Measurements from ENCODE around the gene BCL11B.

Gene BCL11B

DNA sequence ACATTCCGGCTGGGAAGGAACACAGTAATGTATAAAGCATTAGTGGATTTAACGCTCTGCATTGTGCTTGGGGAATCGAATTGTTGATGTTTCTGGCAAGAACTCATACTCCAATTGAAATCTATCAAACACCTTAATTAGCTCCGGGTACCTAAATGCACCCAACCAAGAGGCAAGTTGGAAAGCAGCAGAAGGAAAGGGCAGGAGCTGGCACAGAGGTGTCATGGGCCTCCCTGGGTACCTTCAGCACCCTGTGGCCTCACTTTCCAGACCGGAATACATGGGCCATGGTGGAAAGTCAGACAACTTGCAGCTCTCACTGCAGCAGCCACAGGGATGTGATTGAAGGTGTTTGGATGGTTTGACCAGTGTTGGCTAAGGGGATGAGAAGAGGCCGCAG lies 6.8 kb upstream of the BCL11B start:
- no peak for DNase-seq
- Mint-ChIP-seq H3K27ac (no peak overlapping the region), H3K9me3 (no peaks in the 10 kb centered on the region), H3K36me3 (no peaks in the 10 kb centered on the region), H3K4me3 (no peak overlapping the region), H3K4me1 (peaks cover 42% of the 10 kb centered on the region), H3K27me3 (peaks cover 56% of the 10 kb centered on the region)
- CTCF ChIA-PET, result no interaction called here

DNA sequence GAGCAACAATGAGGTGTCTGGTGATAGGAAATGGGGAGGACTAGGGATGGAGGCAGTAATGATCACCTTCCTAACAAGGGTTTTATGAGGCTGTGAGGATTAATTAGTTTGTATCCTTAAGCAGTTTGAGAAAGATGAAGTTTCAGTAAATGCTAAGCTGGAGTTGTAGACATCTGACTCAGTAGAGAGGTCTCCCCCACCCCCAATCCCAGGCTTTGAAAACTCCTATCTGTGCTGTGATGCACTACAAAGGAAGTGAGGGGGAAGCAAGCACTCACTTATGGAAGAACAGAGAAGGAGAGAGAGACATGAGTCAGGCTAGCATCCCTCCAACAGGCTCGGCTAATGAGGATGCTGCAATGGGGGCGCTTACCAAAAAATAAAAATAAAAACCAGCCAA lies 5.5 kb upstream of the BCL11B start:
- H3K36me3 Mint-ChIP-seq, result no peaks in the 10 kb centered on the region
- peaks cover 49% of the 10 kb centered on the region for H3K4me1 Mint-ChIP-seq
- H3K4me3 Mint-ChIP-seq, result no peak overlapping the region
- H3K27me3 Mint-ChIP-seq, result peaks cover 49% of the 10 kb centered on the region
- H3K27ac Mint-ChIP-seq, result no peak overlapping the region
- CTCF ChIA-PET, result interaction anchor here (0.6 to 1.0 kb wide), 3 partner anchors 42 to 1271 kb away, joined by 3 to 4 read pairs (median 3); no protein-coding TSS in a partner anchor
- no peaks in the 10 kb centered on the region for H3K9me3 Mint-ChIP-seq
- DNase-seq, result no peak

DNA sequence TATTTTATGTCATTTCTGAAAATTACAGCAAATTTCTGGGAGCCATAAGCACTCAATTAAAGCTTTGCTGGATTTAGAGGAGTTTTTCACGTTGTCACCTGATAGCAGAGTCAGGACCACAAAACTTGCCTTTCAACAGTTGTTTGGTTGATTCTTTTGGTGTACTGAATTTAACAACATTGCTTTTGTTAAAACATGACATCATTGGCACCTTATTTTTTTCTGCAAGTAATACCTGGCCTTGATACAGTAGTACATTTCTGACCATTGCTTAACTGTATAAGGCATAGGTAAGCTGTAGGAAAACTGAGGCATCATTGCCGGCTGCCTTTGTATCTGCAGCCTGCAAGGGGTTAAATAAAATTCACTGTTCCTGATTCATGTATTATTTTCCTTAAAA lies 4.5 kb upstream of the BCL11B start:
- Mint-ChIP-seq H3K9me3 (no peaks in the 10 kb centered on the region), H3K27ac (no peak overlapping the region), H3K4me3 (no peak overlapping the region), H3K4me1 (peaks cover 53% of the 10 kb centered on the region), H3K27me3 (peaks cover 49% of the 10 kb centered on the region), H3K36me3 (peaks cover under 1% of the 10 kb centered on the region)
- CTCF ChIA-PET, result interaction anchor here (0.9 kb wide), 1 partner anchor 43 kb away, joined by 3 read pairs; no protein-coding TSS in a partner anchor
- no peak for DNase-seq

DNA sequence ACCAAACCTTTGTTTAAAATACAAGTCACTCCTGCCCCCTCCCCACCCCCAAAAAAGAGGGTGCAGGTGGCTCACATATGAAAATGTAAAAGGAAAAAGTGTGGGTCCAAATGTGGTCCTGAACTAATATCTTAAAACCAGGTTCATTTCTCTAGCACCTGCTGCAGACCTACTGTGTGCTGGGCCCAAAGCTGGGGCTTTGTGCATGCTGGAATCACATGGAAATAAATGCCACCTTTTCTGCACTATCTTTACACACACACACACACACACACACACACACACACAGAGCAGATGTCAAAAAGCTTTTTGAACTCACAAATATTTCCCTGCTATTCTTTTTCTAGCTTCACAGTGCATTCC lies 3.2 kb upstream of the BCL11B start:
- DNase-seq, result no peak
- Mint-ChIP-seq H3K27me3 (peaks cover 48% of the 10 kb centered on the region), H3K9me3 (no peaks in the 10 kb centered on the region), H3K4me1 (peaks cover 44% of the 10 kb centered on the region), H3K4me3 (peak overlapping the region; percentile 88), H3K27ac (peak overlapping the region; percentile 13), H3K36me3 (peaks cover 5% of the 10 kb centered on the region)
- CTCF ChIA-PET, result interaction anchor here (0.7 to 1.4 kb wide), 5 partner anchors 86 to 1239 kb away, joined by 3 to 5 read pairs (median 3); no protein-coding TSS in a partner anchor

DNA sequence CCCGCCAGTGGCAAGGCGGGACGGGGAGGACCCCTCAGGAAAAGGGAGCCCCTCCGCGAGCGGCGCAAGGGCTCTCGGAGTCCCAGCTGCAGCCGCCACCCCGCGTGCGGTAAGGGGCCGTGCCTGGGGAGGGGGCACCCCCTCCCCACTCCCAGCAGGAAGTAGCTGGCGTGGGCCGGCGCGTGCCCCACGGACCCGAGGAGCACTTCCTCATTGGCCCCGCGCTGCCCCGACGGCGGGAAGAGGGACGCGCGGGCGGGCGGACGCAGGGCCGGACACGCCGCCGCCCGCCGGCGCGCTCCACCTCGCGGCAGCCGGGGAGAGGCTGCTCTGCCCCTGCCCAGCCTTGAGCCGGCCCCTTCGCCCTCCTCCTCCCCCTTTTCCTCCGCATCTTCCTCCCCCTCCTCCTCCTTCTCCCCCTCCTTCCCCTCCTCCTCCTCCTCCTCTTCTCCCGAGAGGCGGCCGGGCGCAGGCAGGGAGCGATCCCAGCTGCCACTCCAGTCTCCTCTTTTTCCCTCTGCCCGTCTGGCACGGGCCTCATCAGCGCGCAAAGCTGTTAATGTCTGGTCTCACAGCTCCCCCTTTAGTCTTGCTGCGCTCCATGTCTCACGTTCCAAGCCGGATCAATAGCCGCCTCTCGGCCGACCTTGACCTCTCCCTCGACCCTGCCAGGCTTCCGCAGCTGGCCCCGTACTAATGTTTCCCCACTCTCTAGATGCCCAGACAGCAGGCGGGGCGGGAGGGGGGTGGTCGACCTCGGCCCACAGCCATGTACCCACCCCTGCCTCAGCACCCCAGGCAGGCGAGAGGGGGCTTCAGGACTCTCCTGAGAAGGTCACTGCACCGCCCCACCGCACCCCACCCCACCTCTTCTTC lies 2.6 kb upstream of the BCL11B start:
- H3K27me3 Mint-ChIP-seq, result peaks cover 48% of the 10 kb centered on the region
- H3K9me3 Mint-ChIP-seq, result no peaks in the 10 kb centered on the region
- H3K4me3 Mint-ChIP-seq, result peak overlapping the region; percentile 92
- peak; percentile 73 for DNase-seq
- CTCF ChIA-PET, result interaction anchor here (0.7 to 1.4 kb wide), 5 partner anchors 85 to 1238 kb away, joined by 3 to 5 read pairs (median 3); no protein-coding TSS in a partner anchor
- peaks cover 44% of the 10 kb centered on the region for H3K4me1 Mint-ChIP-seq
- peak overlapping the region; percentile 91 for H3K27ac Mint-ChIP-seq
- H3K36me3 Mint-ChIP-seq, result peaks cover 8% of the 10 kb centered on the region

DNA sequence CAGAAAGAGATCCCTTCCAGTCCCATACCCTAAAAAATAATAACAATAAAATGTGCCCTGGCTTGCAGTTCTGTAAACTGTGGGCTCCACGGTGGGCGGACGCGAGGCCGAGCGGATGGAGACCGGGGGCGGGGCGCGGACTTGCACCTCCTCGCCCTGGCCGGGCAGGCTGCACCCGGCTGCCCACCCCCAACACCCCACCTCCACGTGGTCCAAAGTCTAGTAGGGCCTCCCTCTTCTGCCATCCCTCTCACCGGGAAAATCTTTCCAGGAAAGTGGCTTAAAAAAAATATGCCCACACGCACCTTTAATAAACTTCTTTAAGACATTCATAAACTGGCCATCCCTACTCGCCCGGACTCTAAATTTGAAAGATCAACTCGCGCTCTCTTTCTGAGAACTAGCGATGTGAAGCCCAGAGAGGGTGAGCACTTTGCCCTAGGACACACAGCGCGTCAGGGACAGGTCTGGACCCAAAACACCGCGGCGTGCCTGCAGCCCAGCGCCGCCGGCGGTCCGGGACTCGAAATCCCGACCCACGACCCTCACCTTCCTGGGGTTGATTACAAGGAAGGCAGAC lies 1.9 kb upstream of the BCL11B start:
- no peaks in the 10 kb centered on the region for H3K9me3 Mint-ChIP-seq
- CTCF ChIA-PET, result interaction anchor here (1.3 to 1.4 kb wide), 2 partner anchors 95 to 1238 kb away, joined by 3 to 5 read pairs; no protein-coding TSS in a partner anchor
- peaks cover 44% of the 10 kb centered on the region for H3K4me1 Mint-ChIP-seq
- peaks cover 46% of the 10 kb centered on the region for H3K27me3 Mint-ChIP-seq
- H3K27ac Mint-ChIP-seq, result peak overlapping the region; percentile 91
- peak; percentile 59 for DNase-seq
- peaks cover 14% of the 10 kb centered on the region for H3K36me3 Mint-ChIP-seq
- peak overlapping the region; percentile 92 for H3K4me3 Mint-ChIP-seq

DNA sequence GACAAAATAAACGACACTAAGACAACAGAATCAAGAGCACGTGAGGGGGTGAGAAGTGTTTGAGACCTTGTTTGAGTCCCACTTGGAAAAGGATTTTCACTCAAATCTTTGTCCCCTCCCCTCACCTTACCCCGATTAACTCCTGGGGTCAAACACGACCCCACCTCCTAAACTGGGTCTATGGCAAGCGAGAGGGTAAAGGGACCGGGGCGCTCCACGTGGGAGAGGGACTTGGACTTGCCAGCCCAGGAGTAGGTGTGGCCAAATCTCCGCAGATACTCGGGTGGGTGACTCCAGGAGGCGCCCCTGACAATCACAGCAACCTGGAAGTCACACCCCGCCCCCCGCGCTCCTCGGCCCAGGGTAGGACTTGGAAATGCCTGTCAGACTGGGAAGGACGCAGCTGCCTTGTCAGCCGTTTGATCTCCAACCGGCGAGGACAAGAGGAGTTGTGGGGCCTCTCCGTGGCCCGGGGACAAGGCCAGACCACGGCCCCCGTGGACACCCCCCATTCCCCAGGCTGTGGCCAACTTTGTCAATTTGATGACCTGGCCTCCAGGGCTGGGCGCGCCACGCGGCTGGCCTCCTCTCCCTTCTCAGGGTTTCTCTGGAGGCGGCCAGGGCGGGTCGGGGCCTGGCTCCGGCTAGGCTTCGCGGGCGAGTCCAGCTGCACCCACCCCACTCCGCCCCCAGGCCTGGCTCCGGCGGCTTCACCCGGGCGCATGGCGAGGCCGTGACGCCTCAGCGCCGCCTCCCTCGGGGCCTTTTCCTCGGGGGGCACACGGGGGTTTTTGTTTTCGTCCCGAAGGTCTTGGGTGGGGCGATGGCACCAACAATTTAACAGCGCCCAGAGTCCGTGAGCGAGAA lies 1.1 kb upstream of the BCL11B start:
- peak; percentile 70 for DNase-seq
- CTCF ChIA-PET, result interaction anchor here (1.4 to 1.5 kb wide), 4 partner anchors 37 to 1134 kb away, joined by 3 to 11 read pairs (median 6); no protein-coding TSS in a partner anchor

DNA sequence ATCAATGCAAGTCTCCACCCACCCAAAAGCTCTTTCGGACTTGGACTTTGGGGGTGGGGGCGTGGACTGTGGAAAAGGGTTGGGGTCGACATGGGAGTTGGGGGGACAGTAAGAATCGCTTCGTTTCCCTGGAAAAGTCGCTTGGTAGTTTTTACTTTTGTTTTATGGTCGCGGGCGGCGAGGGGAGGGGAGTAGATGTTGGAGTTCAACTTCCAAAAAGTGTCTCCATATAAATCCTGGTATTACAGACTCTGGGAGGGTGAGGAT lies 568 bp upstream of the BCL11B start:
- Mint-ChIP-seq H3K9me3 (no peaks in the 10 kb centered on the region), H3K27ac (peak overlapping the region; percentile 99), H3K4me3 (peak overlapping the region; percentile 92), H3K4me1 (peaks cover 37% of the 10 kb centered on the region), H3K36me3 (peaks cover 25% of the 10 kb centered on the region), H3K27me3 (peaks cover 35% of the 10 kb centered on the region)
- CTCF ChIA-PET, result interaction anchor here (1.0 to 1.5 kb wide), 7 partner anchors 36 to 1134 kb away, joined by 3 to 11 read pairs (median 5); no protein-coding TSS in a partner anchor
- DNase-seq, result no peak

More for the DNA sequence above, 1.1 kb upstream of the BCL11B start:
- peak overlapping the region; percentile 99 for H3K27ac Mint-ChIP-seq
- H3K9me3 Mint-ChIP-seq, result no peaks in the 10 kb centered on the region
- H3K27me3 Mint-ChIP-seq, result peaks cover 38% of the 10 kb centered on the region
- peaks cover 20% of the 10 kb centered on the region for H3K36me3 Mint-ChIP-seq
- peak overlapping the region; percentile 92 for H3K4me3 Mint-ChIP-seq
- H3K4me1 Mint-ChIP-seq, result peaks cover 39% of the 10 kb centered on the region

DNA sequence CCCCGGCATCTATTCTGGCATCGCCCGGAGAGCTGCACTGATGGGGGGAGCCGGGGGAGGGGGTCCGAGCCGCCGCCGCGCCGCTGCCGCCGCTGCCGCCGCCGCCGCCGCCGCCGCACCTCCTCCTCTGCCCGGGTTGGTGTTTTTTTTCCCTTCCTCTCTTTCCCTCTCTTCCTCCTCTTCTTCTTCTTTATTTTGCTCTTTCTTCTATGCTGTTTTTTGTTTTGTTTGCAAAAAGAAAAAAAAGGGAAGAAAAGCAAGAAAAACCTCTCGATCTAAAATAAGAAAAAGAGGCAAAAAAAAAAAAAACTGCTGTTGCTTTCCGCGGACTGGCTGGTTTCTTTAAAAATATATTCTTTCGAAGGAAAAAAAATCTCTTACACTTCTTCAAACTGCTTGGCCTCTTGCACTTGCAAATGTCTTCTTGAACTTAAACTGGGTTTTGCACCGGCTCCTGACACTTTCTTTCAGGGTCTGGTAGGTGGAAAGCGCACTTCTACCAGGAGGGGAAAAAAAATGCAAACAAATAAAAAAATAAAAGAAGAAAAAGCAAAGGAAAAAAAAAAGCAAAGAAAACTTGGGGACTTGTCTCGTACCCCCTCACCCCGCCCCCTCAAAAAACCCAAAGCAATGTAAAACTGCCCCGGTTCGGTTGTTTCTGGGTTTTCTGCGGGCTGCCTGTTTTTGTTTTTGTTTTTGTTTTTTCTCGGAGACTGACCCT lies 616 bp downstream of the BCL11B start:
- H3K36me3 Mint-ChIP-seq, result peaks cover 35% of the 10 kb centered on the region
- peaks cover 34% of the 10 kb centered on the region for H3K4me1 Mint-ChIP-seq
- peak overlapping the region; percentile 92 for H3K4me3 Mint-ChIP-seq
- no peaks in the 10 kb centered on the region for H3K9me3 Mint-ChIP-seq
- no peak for DNase-seq
- peaks cover 27% of the 10 kb centered on the region for H3K27me3 Mint-ChIP-seq
- peak overlapping the region; percentile 99 for H3K27ac Mint-ChIP-seq
- CTCF ChIA-PET, result interaction anchor here (0.6 to 1.5 kb wide), 10 partner anchors 35 to 1132 kb away, joined by 3 to 11 read pairs (median 4); no protein-coding TSS in a partner anchor

DNA sequence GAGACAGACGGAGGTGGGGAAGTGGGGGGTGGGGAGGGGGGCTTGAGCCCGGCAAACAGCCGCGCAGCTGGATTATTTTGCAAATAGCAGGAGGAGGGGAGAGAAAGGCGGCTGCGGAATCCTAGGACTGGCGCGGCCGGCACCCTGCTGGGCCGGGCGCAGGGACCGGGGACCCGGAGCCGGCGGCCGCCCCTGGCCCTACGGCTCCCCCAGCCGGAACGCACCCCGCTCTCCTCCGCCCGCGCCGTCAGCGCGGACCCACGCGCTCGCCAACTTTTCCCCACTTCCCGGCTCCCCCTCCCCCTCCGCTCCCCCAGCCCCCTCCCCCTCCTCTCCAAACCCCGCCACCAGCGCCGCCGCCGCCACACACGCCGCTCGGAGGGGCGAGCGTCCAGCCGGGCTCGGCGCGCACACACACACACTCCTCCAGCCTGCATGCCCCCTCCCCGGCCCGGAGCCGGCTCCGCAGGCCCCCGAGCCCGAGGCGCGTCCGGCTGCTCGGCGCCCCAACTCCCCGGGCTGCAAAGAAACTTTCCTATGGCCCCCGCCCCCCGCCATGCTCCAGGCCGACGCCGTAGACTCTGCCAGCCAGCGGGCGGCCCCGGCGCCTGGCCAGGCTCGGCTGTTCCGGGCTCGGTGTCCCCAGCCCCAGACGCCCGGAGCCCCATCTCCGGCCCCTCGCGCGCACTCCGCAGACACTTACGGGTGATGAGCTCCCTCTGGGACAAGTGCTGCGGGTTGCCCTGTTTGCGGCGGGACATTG lies 1.4 kb downstream of the BCL11B start:
- Mint-ChIP-seq H3K36me3 (peaks cover 41% of the 10 kb centered on the region), H3K27ac (peak overlapping the region; percentile 99), H3K4me1 (peaks cover 33% of the 10 kb centered on the region), H3K9me3 (no peaks in the 10 kb centered on the region), H3K27me3 (peaks cover 19% of the 10 kb centered on the region), H3K4me3 (peak overlapping the region; percentile 92)
- peak; percentile 58 for DNase-seq
- CTCF ChIA-PET, result interaction anchor here (1.5 to 11.2 kb wide), 2 partner anchors 37 to 40 kb away, joined by 4 to 140 read pairs; no protein-coding TSS in a partner anchor

DNA sequence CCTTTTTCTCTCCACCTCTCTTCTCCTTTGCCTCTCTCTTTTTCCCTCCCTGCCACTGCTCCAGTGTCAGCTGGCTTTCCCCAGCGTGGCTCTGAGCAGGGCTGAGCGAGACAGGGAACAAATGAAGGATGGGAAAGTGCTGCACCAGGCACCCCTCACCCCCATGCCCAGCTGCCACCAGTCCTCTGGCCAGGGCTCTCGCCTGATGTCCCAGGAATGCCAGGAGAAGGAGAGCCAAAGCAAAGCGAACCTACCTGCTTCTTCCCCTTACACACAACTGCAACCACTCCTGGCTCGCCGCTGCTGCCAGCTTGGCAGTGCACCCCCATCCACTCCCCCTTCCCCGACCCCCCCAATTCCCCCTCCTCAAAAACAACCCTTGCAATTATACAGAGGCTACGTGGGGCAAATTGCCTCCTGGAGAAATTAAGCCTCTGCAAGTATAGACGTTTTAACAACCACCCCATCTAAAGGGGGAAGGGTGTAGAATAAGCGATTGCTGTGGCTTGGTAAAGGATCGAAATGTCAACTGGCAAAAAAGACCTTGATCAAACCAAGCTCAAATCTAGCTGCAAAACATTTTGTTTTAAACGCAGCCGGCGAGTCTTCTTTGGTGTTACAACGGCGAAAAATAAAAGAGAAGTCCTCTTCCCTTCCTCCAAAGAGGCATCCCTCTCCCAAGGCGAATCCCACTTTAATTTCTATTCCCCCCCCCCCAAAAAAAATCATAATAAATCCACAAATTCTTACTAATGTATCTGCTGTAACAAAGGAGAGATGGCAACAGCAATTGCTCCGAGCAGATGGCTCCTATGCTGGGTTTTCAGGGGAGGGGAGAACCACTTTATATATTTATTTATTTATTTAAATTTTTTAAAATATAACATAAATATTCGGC lies 2.9 kb downstream of the BCL11B start:
- H3K27me3 Mint-ChIP-seq, result peaks cover 9% of the 10 kb centered on the region
- peaks cover 52% of the 10 kb centered on the region for H3K36me3 Mint-ChIP-seq
- H3K9me3 Mint-ChIP-seq, result no peaks in the 10 kb centered on the region
- peaks cover 37% of the 10 kb centered on the region for H3K4me1 Mint-ChIP-seq
- DNase-seq, result peak; percentile 39
- H3K27ac Mint-ChIP-seq, result peak overlapping the region; percentile 100
- H3K4me3 Mint-ChIP-seq, result peak overlapping the region; percentile 92
- CTCF ChIA-PET, result interaction anchor here (0.9 to 11.2 kb wide), 4 partner anchors 9 to 1291 kb away, joined by 3 to 140 read pairs (median 40); no protein-coding TSS in a partner anchor

Measured in activated naive CD4-positive, alpha-beta T cell treated with anti-CD3 and anti-CD28 coated beads, Interleukin-2, amount 10 ng/mL, durations not matched to agents 7 days and 5 days (primary cell).